Erythroblast (primary cell): ENCODE measurements around the gene AOAH.

Experiments
- GATA1 ChIP-seq: IDR thresholded peaks from 2 replicates; pipeline ENCODE4 v1.6.1; 2011; ENCODE audit warnings: low read depth, mild to moderate bottlenecking, control low read depth, low read length, moderate library complexity
- POLR2A ChIP-seq: IDR thresholded peaks from 2 replicates; pipeline ENCODE4 v1.6.1; 2011; ENCODE audit warnings: mild to moderate bottlenecking, low read length

DNA sequence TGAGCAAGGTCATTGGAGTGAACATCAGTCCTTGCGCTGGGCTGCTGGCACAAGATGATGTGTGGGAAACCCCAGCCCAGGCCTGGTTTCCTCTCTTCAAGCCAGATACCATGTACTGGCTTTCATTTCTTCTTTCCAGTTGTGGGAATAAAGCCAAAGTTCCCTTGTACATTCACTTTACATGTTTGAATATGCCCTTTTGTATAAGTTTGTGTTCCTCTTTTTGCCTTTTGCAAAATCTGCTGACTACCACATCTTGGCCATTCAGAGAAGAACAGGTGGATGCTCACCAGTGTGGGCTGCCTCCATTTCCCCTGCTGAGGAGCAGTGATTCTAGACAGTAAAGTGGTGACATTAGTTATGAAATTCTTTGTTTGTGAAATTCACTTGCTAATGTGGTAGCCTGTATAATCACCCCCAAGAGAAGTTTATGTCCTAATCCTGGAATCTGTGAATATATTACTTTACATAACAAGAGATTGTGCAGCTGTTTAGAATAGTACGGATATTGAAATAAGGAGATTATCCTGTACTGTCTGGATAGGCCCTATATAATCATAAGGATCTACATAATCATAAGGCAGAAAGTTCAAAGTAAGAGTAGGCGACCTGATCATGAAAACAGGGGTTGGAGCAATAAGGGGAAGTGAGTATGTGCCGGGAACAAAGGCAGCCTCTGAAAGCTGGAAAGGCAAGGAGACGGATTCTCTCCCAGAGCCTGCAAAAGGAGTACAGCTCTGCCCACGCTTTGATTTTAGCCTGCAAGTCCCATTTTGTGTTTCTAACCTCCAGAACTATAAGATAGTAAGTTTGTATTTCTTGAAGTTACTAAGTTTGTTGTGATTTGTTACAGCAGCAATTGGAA, 18.8 kb upstream of the AOAH start:
- TF ChIP-seq POLR2A = no peak
- no peak for TF ChIP-seq GATA1
